Activated naive CD8-positive, alpha-beta T cell treated with anti-CD3 and anti-CD28 coated beads, Interleukin-2, amount 50 U/mL, for 24 hours (primary cell): ENCODE data around the gene HOXA3.

Experiments used
- ATAC-seq: fragments of 150-1000 bp; cut with Tn5 transposase; one replicate; pipeline ENCODE4 v1.10.0; 2021
- DNase-seq: peaks from one replicate; pipeline ENCODE4 v3.0.0; 2021
- H3K27ac Mint-ChIP-seq: one replicate; pipeline ENCODE4 v1.8.0; 2021; ENCODE audit warnings: mild to moderate bottlenecking, mixed read lengths
- H3K27me3 Mint-ChIP-seq: one replicate; pipeline ENCODE4 v1.8.0; 2021; ENCODE audit warnings: mixed read lengths
- H3K36me3 Mint-ChIP-seq: one replicate; pipeline ENCODE4 v1.8.0; 2021; ENCODE audit warnings: low read depth, mixed read lengths
- H3K4me1 Mint-ChIP-seq: one replicate; pipeline ENCODE4 v1.8.0; 2021; ENCODE audit warnings: mixed read lengths
- H3K4me3 Mint-ChIP-seq: one replicate; pipeline ENCODE4 v1.8.0; 2021; ENCODE audit warnings: mild to moderate bottlenecking, moderate library complexity, mixed read lengths
- H3K9me3 Mint-ChIP-seq: one replicate; pipeline ENCODE4 v1.8.0; 2021; ENCODE audit warnings: mixed read lengths

Gene HOXA3

GRCh38 chr7:27142580-27143022 is 9.8 kb downstream of the HOXA3 start:
- Mint-ChIP-seq H3K36me3 (no peaks in the 10 kb centered on the region), H3K9me3 (no peaks in the 10 kb centered on the region), H3K4me1 (peaks cover 2% of the 10 kb centered on the region), H3K27ac (no peak overlapping the region), H3K4me3 (no peak overlapping the region), H3K27me3 (peaks cover 50% of the 10 kb centered on the region)
- ATAC-seq (no peak), DNase-seq (no peak)

GRCh38 chr7:27141923-27142579 is 10.3 kb downstream of the HOXA3 start:
- no peaks in the 10 kb centered on the region for H3K36me3 Mint-ChIP-seq
- H3K4me3 Mint-ChIP-seq: no peak overlapping the region
- peaks cover 49% of the 10 kb centered on the region for H3K27me3 Mint-ChIP-seq

GRCh38 chr7:27141137-27141922 is 11.1 kb downstream of the HOXA3 start:
- peaks cover 4% of the 10 kb centered on the region for H3K4me1 Mint-ChIP-seq
- no peak overlapping the region for H3K4me3 Mint-ChIP-seq
- H3K9me3 Mint-ChIP-seq: no peaks in the 10 kb centered on the region
- H3K36me3 Mint-ChIP-seq: no peaks in the 10 kb centered on the region
- H3K27ac Mint-ChIP-seq: no peak overlapping the region
- DNase-seq: no peak
- ATAC-seq: no peak
- peaks cover 47% of the 10 kb centered on the region for H3K27me3 Mint-ChIP-seq

More at GRCh38 chr7:27141923-27142579, 10.3 kb downstream of the HOXA3 start:
- no peak overlapping the region for H3K27ac Mint-ChIP-seq
- ATAC-seq: no peak
- DNase-seq: no peak
- H3K9me3 Mint-ChIP-seq: no peaks in the 10 kb centered on the region
- peaks cover 4% of the 10 kb centered on the region for H3K4me1 Mint-ChIP-seq

GRCh38 chr7:27140126-27140857 is 12.1 kb downstream of the HOXA3 start:
- no peaks in the 10 kb centered on the region for H3K36me3 Mint-ChIP-seq
- peaks cover 52% of the 10 kb centered on the region for H3K27me3 Mint-ChIP-seq
- no peak overlapping the region for H3K27ac Mint-ChIP-seq

GRCh38 chr7:27139334-27140125 is 12.9 kb downstream of the HOXA3 start:
- Mint-ChIP-seq H3K9me3 (no peaks in the 10 kb centered on the region), H3K4me1 (peaks cover 19% of the 10 kb centered on the region), H3K27ac (no peak overlapping the region), H3K36me3 (no peaks in the 10 kb centered on the region), H3K27me3 (peaks cover 49% of the 10 kb centered on the region), H3K4me3 (no peak overlapping the region)
- ATAC-seq: no peak
- DNase-seq: no peak

More at GRCh38 chr7:27140126-27140857, 12.1 kb downstream of the HOXA3 start:
- no peak for ATAC-seq
- peaks cover 11% of the 10 kb centered on the region for H3K4me1 Mint-ChIP-seq
- no peaks in the 10 kb centered on the region for H3K9me3 Mint-ChIP-seq
- DNase-seq: no peak
- no peak overlapping the region for H3K4me3 Mint-ChIP-seq

- Mint-ChIP-seq H3K27me3 (peaks cover 48% of the 10 kb centered on the region), H3K4me3 (no peak overlapping the region), H3K9me3 (no peaks in the 10 kb centered on the region), H3K4me1 (peaks cover 24% of the 10 kb centered on the region), H3K36me3 (no peaks in the 10 kb centered on the region), H3K27ac (no peak overlapping the region)
- DNase-seq (no peak), ATAC-seq (no peak)
Measured at GRCh38 chr7:27138985-27139333, 13.4 kb downstream of the HOXA3 start.

GRCh38 chr7:27138472-27138871 is 13.9 kb downstream of the HOXA3 start:
- Mint-ChIP-seq H3K4me3 (no peak overlapping the region), H3K27me3 (peaks cover 50% of the 10 kb centered on the region), H3K27ac (no peak overlapping the region), H3K9me3 (no peaks in the 10 kb centered on the region), H3K36me3 (no peaks in the 10 kb centered on the region), H3K4me1 (peaks cover 27% of the 10 kb centered on the region)
- DNase-seq: no peak
- ATAC-seq: no peak

- no peak overlapping the region for H3K4me3 Mint-ChIP-seq
- H3K27ac Mint-ChIP-seq: no peak overlapping the region
- H3K36me3 Mint-ChIP-seq: no peaks in the 10 kb centered on the region
- peaks cover 56% of the 10 kb centered on the region for H3K27me3 Mint-ChIP-seq
- no peak for DNase-seq
- no peak for ATAC-seq
- H3K9me3 Mint-ChIP-seq: no peaks in the 10 kb centered on the region
- H3K4me1 Mint-ChIP-seq: peaks cover 29% of the 10 kb centered on the region
Measured at GRCh38 chr7:27137640-27138315, 14.6 kb downstream of the HOXA3 start.

GRCh38 chr7:27134392-27134791 is 18.0 kb downstream of the HOXA3 start:
- no peak overlapping the region for H3K4me3 Mint-ChIP-seq
- DNase-seq (no peak), ATAC-seq (peak; percentile 68)
- no peaks in the 10 kb centered on the region for H3K36me3 Mint-ChIP-seq
- peaks cover 32% of the 10 kb centered on the region for H3K4me1 Mint-ChIP-seq
- H3K9me3 Mint-ChIP-seq: no peaks in the 10 kb centered on the region
- H3K27ac Mint-ChIP-seq: no peak overlapping the region
- peaks cover 64% of the 10 kb centered on the region for H3K27me3 Mint-ChIP-seq

- ATAC-seq (no peak), DNase-seq (no peak)
- no peak overlapping the region for H3K27ac Mint-ChIP-seq
- H3K4me3 Mint-ChIP-seq: no peak overlapping the region
- H3K9me3 Mint-ChIP-seq: no peaks in the 10 kb centered on the region
- peaks cover 65% of the 10 kb centered on the region for H3K27me3 Mint-ChIP-seq
- H3K36me3 Mint-ChIP-seq: no peaks in the 10 kb centered on the region
- peaks cover 32% of the 10 kb centered on the region for H3K4me1 Mint-ChIP-seq
Measured at GRCh38 chr7:27133409-27134231, 18.8 kb downstream of the HOXA3 start.

- no peak overlapping the region for H3K4me3 Mint-ChIP-seq
- H3K27ac Mint-ChIP-seq: no peak overlapping the region
- no peak for DNase-seq
- H3K36me3 Mint-ChIP-seq: no peaks in the 10 kb centered on the region
- peaks cover 58% of the 10 kb centered on the region for H3K27me3 Mint-ChIP-seq
- H3K9me3 Mint-ChIP-seq: no peaks in the 10 kb centered on the region
- ATAC-seq: no peak
- peaks cover 32% of the 10 kb centered on the region for H3K4me1 Mint-ChIP-seq
Measured at GRCh38 chr7:27132978-27133377, 19.4 kb downstream of the HOXA3 start.

- Mint-ChIP-seq H3K4me3 (no peak overlapping the region), H3K4me1 (peaks cover 31% of the 10 kb centered on the region), H3K9me3 (no peaks in the 10 kb centered on the region), H3K36me3 (no peaks in the 10 kb centered on the region), H3K27me3 (peaks cover 55% of the 10 kb centered on the region), H3K27ac (no peak overlapping the region)
- ATAC-seq (no peak), DNase-seq (no peak)
Measured at GRCh38 chr7:27132214-27132613, 20.2 kb downstream of the HOXA3 start.

- Mint-ChIP-seq H3K27me3 (peaks cover 55% of the 10 kb centered on the region), H3K27ac (no peak overlapping the region), H3K4me1 (peaks cover 29% of the 10 kb centered on the region), H3K4me3 (peak overlapping the region; percentile 55), H3K36me3 (no peaks in the 10 kb centered on the region), H3K9me3 (no peaks in the 10 kb centered on the region)
- no peak for ATAC-seq
- no peak for DNase-seq
Measured at GRCh38 chr7:27131390-27131819, 21.0 kb downstream of the HOXA3 start.
